A549 (cell line): ENCODE measurements around the gene FAM228A.

ENCODE experiments used
- CTCF ChIP-seq: fragments of >200 bp; sonication (Bioruptor Twin); formaldehyde crosslinking; IDR thresholded peaks from 3 replicates; pipeline ENCODE4 v1.5.1; 2016
- E2F6 ChIP-seq: IDR thresholded peaks from 2 replicates; pipeline ENCODE4 v1.6.1; 2012; ENCODE audit warnings: low read depth, borderline replicate concordance
- JUNB ChIP-seq: fragments of >200 bp; sonication (Bioruptor Twin); formaldehyde crosslinking; IDR thresholded peaks from 2 replicates; pipeline ENCODE4 v1.6.1; 2016

GRCh38 chr2:24164416-24164973 is 10.4 kb upstream of the FAM228A start:
- TF ChIP-seq E2F6 = no peak
- no peak for TF ChIP-seq JUNB
- peak; percentile 93 for TF ChIP-seq CTCF
